ENCODE measurements around the gene TRO.

Gene TRO

GRCh38 chrX:54964766-54965497 lies 44.3 kb downstream of the TRO start:
- DNase-seq: no peak

GRCh38 chrX:54977387-54977786 lies 56.8 kb downstream of the TRO start:
- DNase-seq: no peak

GRCh38 chrX:54978448-54978847 lies 57.8 kb downstream of the TRO start:
- DNase-seq: no peak

GRCh38 chrX:54979432-54979831 lies 58.8 kb downstream of the TRO start:
- DNase-seq: no peak

- DNase-seq: no peak
Observed at GRCh38 chrX:54980334-54980733, 59.7 kb downstream of the TRO start.
